EH (cell line): Measurements from ENCODE around the gene MORN1.

Source experiments
- DNase-seq: peaks from one replicate; pipeline ENCODE4 v3.0.0-alpha.2; 2015; ENCODE audit warnings: low read depth

Gene MORN1

DNA sequence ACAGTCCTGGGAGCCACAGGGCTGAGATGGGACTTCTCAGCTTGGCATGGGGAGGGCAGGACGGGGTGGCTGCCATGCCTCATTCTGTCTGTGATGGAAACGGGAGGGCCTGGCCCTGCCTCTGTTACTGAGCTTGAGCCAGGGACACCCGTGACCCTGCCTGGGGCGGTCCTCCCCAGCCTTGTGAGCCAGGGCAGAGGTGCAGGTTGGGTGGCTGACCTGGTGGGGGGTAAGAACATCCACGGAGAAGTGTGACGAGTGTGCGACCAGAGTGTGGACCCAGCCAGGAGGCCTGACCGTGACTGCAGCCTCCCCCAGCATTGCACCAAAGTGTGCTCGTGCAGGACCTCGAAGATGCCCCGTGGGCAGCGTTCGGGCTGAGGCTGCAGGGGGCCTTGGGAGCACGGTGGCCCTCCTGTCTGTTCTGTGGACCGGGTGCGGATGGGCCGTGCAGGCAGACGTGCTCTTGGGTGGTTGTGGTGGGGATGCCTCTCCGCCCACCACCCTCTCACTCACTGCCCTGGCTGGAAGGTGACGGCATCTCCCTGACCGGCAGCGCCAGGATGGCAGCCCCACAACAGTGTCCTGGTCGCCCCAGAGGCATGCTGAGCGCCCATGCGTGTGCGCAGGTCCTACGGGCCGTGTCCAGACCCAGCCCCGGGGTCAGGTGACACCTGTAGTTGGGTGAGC, 117.8 kb downstream of the MORN1 start:
- no peak for DNase-seq

DNA sequence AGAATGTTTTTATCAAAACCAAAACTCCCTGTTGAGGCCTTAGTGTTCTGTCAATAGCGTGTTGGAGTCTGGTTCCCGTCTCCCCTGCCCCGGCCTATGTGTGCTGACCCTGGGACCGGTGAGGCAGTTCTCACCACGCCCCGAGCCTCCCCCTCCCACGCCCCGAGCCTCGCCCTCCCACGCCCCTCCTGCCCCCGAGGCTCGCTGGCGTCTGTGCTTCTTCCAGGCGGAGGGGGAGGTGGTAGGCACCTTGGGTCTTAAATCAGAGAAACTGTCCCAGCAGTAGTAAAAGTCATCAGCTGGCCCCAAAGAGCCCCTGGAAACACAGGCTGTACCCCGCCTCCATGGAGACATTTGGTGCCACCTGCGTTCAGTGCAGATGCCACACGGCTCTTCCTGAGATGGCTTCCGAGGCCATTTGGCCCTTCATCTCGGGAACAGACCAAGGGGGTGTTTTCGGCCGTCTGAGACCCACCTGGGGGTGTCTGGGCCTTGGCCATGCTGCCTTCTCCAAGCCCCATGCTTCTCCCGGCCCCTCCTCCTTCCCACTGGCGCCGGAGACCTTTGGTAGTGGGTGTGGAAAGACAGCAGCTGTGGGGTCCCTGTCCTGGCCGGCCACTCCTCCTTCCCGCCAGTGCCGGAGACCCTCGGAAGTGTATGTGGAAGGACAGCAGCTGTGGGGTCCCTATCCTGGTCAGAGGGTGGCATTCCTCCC, 118.5 kb downstream of the MORN1 start:
- DNase-seq, result no peak

DNA sequence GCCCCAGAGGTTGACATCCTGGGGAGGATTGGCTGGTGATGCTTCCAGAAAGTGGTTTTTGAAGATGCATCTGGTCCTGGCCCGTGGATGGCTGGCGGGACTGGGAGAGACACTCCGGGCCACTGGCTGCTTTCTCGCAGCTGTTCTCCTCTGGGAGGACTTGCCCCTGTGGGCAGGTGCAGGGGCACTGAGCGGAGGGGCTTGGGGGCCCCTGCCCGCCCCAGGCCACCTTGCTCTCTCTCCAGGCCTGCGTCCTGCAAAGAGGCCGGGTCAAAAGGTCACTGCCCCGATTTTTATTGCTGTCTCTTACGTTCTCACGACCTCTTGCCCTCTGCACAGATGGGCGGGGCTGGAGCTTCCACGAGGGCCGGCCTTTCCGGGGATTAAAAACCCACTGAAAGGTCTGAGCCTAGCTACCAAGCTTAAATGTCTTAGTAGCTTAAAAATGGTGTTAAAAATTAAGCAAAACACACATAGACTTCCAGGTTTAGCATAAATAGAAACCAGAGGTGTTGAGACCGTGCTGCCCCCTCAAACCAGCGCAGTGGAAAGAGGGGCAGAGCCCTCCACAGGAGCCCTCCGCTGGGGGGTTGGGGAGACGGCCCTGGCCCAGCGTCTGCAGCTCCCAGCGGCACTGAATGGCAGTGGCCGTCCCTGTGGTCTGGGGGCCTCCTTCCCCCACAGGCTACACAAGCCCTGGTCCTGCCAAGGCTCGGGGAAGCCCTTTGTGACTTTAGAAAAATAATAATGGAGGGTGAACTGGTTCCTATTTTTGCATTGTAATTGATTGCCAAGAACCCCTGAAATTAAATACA, 119.3 kb downstream of the MORN1 start:
- no peak for DNase-seq
